Astrocyte of the cerebellum (primary cell): ENCODE data around the gene CPXM2.

Experiments used
- DNase-seq: peaks from one replicate; pipeline ENCODE4 v3.0.0-alpha.2; 2011; ENCODE audit warnings: low read depth
- H3K4me3 ChIP-seq: 2 replicates; pipeline ENCODE4 v1.5.1; 2011; ENCODE audit warnings: mild to moderate bottlenecking, low read depth, low read length, moderate library complexity
- CTCF ChIP-seq: IDR thresholded peaks from 2 replicates; pipeline ENCODE4 v1.5.1; 2012; ENCODE audit warnings: low read length, low read depth, moderate library complexity, mild to moderate bottlenecking; ENCODE audit errors: missing control alignments
- in situ Hi-C: cut with HindIII; loops from 2 replicates; pipeline ENCODE4 v1.10.0; 2017; ENCODE audit warnings: low sequenced_read_pairs

Gene CPXM2

GRCh38 chr10:123858077-123858681 lies 33.4 kb downstream of the CPXM2 start:
- DNase-seq = no peak
- H3K4me3 ChIP-seq = no peak overlapping the region
- in situ Hi-C loops = loop anchor here (5.0 kb wide), 1 partner anchor 54 kb away; no protein-coding TSS in a partner anchor
- TF ChIP-seq CTCF = no peak

DNA sequence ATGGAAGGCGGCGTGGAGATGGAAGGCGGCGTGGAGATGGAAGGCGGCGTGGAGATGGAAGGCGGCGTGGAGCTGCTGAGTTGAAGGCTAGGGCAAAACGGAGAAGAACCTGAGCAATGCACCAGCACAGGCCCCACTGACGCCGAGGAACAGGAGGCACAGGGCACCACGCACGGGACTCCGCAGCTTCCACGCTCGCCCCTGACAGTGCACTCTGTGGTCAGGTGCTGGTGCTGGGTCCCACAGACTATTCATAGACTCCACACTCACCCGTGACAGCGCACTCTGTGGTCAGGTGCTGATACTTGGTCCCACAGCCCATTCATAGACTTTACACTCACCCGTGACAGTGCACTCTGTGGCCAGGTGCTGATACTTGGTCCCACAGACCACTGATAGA lies 34.0 kb downstream of the CPXM2 start:
- H3K4me3 ChIP-seq = no peak overlapping the region
- in situ Hi-C loops = loop anchor here (5.0 kb wide), 1 partner anchor 55 kb away; no protein-coding TSS in a partner anchor
- no peak for TF ChIP-seq CTCF
- DNase-seq = no peak

DNA sequence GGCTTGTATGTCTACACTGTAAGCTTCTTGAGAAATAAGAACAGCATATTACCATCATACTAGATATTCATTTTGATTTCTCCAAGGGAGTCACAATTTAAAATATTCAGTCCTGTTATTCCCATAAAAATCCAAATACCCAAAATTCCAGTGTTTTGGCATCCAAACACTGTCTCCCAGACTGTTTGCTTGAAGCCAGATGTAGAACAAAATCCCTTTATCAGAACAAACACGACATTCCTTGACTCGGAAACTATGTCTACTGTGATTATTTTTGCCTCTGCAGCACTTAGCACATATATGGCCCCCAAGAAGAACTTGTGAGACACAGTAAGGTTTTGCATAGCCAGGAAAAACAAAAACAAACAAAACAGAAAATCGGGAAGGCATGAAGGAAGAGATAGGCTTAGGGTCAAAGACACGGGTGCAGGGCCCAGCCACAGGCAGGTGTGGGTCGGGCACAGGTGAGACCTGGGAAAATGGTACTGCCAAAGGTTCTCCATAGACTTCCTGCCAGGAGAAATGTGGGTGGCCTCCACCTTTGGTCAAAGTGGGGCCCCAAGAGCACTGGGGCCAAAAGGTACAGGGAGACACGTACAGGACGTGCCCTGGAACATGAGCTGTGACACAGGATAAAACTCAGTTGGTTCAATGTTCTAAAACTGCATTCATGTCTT lies 36.5 kb downstream of the CPXM2 start:
- no peak for DNase-seq
- no peak for TF ChIP-seq CTCF
- H3K4me3 ChIP-seq = no peak overlapping the region
- in situ Hi-C loops = loop anchor here (5.0 kb wide), 1 partner anchor 57 kb away; no protein-coding TSS in a partner anchor

DNA sequence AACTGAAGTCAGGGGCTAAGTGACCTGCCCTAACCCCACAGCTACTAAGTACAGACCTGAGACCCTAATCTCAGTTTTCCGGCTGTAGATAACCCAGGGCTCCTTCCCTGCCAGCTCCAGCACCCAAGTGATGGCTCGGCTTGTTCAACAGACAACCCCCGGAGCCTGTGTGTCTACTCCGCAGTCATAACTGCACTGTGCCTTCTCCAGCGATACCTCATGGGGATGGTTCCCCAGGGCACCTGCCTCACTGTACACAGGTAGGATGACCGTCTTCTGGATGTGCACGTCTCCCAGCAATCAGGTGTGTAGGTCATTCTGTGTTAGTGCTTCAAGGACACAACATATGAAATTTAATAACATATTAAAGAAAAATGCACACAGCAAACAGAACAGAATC lies 37.1 kb downstream of the CPXM2 start:
- no peak overlapping the region for H3K4me3 ChIP-seq
- in situ Hi-C loops = no loop called here
- DNase-seq = no peak
- TF ChIP-seq CTCF = no peak

DNA sequence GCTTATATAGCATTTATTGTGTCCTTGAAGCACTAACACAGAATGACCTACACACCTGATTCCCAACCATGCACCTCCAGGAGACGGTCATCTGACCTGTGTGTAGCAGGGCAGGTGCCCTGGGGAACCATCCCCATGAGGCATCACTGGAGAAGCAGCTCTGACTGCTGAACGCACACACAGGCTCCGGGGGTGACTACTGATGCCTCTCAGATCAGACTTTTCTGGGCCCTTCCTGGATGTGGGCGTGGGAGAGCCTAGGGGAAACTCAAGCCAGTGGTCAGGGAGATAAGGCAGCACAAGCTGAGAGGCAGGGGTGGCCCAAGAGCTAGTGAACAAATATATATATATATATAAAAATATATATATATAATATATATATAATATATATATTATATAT lies 37.6 kb downstream of the CPXM2 start:
- TF ChIP-seq CTCF = no peak
- H3K4me3 ChIP-seq = no peak overlapping the region
- no peak for DNase-seq
- in situ Hi-C loops = no loop called here

DNA sequence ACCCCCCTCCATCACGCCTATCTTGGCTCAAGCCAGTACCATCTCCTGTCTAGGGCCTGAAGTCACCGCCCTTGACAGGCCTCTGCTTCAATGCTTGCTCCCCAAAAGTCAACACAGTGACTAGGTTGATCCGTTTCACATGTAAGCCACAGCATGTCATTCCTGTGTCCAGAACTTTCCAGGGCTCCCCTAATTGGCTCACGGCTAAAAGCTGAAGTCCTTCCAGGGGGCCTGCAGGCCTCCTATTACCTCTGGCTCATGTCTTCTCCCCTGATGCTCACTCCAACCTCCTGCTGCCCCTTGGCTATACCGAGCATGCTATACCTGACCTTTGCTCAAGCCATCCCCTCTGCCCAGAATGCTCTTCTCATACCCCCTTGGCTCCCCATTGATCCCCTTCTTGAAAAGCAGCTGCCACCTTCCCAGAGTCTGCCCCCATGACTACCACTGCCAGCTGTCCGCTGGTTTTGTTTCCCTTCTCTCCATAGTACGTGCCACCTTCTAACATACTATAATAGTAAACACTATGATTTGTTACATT lies 39.1 kb downstream of the CPXM2 start:
- DNase-seq = no peak
- in situ Hi-C loops = no loop called here
- TF ChIP-seq CTCF = no peak
- no peak overlapping the region for H3K4me3 ChIP-seq
